GM18502 (cell line): Measurements from ENCODE around the gene CAMSAP3.
"Not testable (repeated sequence)": the region's sequence is repeated elsewhere in the genome, so short reads cannot be mapped to it uniquely, and the experiment has no call there.

Experiments
- ATAC-seq: cut with Tn5 transposase; IDR thresholded peaks from one replicate; pipeline ENCODE4 v1.9.1; 2021; ENCODE audit warnings: mild to moderate bottlenecking; ENCODE audit not compliant: unreplicated experiment, poor library complexity

CAMSAP3 gene

DNA sequence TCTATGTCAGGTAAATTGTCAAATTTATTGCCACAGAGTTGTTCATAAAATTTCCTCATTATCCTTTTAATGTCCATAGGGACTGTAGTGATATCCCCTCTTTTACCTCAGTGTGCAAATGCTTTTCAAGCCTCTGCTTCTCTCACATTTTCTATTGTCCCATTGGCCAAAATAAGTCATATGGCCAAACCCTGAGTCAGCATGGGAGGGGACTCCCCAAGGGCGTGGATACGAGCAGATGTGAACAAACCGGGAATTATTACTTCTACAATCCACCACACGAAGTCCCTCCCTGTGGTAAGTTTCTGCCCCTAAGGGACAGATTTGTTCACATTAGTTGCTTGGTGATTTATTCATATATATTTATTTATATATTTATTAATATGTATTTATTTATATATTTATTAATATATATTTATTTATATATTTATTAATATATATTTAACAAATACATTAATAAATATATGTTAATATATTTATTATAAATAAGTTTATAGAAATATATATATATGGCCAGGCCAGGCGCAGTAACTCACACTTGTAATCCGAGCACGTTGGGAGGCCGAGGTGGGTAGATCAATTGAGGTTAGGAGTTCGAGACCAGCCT lies 20.1 kb upstream of the CAMSAP3 start:
- no peak for ATAC-seq

DNA sequence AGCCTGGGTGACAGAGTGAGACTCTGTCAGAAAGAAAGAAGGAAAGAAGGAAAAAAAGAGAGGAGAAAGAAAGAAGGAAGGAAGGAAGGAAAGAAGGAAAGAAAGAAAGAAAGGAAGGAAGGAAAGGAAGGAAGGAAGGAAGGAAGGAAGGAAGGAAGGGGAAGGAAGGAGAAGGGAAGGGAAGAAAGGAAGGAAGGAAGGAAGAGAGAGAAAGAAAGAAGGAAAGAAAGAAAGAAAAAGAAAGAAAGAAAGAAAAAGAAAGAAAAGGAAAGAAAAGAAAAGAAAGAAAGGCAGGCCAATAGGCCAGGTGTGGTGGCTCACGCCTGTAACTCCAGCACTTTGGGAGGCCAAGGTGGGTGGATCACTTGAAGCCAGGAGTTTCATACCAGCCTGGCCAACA lies 18.2 kb upstream of the CAMSAP3 start:
- not testable (repeated sequence) for ATAC-seq

DNA sequence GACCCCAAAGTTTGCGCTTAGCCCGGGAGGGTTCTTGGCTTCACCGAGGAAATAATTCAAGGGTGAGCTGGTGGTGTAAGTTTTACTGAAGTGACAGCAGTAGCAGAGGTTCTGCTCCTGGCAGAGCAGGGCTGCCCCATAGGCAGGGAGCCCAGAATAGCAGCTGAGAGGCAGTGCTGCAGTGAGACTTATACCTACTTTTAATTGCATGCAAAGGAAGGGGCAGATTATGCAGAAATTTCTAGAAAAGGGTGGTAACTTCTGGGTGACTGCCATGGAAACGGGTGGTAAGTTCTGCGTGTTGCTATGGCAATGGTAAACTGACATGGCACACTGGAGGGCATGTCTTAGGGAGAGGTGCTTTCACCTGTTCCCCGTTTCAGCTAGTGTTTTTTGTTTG lies 17.5 kb upstream of the CAMSAP3 start:
- no peak for ATAC-seq

DNA sequence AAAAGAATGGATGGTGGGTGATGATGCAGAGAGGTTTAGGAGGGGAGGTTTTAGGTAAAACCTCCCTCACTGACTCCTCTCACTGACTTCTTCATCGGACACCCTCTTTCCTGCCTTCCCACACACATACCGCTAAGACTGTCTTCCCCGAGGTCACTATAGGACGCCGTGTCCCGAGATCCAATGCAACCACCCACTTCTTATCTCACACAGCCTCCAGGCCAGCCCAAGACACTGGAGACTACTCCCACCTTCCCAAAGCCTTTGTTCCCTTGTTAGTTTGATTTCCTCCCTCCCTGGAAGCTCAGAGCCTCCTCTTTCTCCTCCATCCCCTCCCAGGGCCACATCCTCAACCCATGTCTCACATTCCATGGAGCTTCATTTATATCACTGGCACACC lies 16.5 kb upstream of the CAMSAP3 start:
- no peak for ATAC-seq

DNA sequence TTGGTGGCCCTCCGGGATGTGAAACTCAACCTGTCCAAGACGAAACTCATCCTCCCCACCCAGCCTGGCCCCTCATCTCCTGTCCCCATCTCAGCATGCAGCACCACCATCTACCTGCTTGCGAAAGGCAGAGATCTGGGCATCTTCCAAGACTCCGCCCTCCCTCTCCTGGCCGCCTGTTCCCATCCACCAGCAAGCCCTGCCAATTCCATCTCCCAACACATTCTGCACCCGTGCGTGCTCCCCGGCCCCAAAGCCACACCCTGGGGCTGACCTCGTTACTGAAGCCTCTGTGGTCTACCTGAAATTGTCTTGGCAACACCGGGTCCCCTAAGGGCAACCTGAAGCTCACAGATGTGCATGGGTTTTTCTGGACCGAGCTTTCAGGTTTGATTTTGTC lies 13.2 kb upstream of the CAMSAP3 start:
- ATAC-seq: no peak

DNA sequence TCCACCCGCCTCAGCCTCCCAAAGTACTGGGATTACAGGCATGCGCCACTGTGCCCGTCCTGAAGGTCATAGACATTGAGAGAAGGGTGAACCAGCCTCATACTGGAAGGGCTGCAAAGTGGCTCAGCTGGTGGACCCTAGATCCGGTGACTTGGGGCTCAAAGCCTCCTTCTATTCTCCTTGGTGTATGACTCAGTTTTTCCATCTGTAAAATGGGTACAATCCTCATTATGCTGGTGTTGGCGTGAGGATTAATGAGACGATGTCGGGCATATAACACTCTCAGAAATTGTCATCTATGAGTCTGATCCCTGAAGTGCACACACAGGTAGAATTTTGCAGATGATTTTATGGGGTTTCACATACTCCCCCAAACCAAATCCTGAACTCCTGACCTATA lies 5.8 kb upstream of the CAMSAP3 start:
- ATAC-seq: no peak

DNA sequence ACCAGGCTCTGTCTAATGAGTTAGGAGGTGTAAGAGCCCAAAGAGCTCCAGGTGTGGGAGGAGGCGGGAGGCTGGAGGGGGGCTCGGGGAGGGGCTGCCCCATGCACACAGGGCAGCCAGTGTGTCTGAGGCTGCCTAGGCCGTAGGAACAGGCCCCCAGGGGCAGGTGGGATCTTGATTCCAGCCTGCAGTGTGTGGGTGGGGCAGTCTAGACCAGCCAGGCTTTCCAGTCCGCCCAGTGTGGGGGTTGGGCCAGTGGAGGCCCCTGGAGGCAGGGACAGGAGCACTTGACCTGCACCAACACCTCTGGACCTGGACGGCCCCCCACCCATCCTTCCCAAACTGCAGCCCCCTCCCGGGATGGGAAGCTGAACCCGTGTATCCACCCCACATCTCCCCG lies 5.4 kb upstream of the CAMSAP3 start:
- no peak for ATAC-seq

DNA sequence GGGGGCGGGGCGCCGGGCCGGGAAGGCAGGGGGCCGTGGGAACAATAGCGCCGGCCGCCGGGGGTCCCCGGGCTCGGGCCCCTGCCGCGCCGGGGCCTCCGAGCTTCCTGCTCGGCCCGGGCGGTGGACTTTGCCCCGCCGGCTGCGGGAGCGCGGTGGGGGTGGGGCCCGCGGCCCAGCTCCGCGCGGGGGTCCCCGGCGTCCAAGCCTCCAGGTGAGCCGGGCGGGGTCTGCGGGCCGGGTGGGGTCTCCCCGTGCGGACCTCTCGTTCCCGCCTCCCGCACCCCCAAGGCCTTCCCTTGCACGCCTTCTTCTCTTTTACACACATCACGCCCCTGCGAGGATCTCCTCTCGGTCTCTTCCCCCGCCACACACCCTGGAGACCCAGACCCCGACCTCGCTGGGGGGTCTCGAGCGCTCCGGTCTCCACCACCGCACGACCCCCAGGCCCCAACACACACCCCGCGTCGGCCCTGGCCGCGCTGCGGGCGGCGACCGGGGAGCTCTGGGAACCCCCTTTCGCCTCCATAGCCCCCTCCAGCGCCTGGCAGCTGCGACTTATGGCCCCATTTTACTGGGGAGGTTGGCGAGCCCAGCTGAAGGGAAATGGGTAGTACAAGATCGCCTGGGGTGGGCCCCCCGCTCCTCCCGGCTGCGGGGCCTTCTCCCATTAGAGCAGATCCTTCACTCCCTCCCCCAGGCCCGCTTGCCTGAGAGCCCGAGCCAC lies 711 bp downstream of the CAMSAP3 start:
- ATAC-seq: no peak

DNA sequence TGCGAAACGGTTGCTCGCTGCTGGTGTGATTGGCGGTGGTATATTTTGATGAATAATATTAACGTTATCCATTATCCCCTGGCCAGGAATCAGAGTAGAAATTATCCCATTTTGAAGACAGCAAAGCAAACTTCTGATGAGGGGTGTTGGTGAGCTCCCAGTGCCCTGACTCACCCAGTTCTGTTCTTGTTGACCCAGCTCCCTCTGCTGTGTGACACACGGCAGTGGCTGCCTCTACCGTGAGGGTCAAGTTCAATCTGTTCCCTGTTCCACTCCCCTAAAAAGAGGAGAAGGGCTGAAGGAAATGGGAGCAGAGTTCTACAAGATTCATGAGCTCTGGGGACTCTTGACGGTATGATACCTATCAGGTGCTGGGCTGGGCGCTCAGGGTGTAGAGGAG lies 2.0 kb downstream of the CAMSAP3 start:
- no peak for ATAC-seq

DNA sequence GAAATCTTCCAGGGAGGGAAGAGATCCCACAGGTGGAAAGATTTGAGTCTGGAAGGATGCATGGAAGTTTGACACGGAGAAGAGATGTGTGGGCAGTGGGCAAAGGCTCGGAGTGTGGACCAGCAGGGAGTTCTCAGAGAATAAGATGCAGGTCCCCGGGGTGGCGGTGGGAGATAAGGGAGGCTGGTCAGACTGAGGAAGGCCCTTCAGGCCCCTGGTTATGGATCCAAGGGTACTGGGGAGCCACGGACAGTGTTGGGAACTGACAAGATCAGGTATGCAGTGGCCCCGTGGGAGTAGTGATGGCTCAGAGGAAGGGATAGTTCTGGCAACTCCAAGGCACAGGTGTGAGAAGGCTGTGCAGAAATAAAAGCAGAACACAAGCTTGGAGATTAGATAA lies 2.5 kb downstream of the CAMSAP3 start:
- ATAC-seq: no peak

DNA sequence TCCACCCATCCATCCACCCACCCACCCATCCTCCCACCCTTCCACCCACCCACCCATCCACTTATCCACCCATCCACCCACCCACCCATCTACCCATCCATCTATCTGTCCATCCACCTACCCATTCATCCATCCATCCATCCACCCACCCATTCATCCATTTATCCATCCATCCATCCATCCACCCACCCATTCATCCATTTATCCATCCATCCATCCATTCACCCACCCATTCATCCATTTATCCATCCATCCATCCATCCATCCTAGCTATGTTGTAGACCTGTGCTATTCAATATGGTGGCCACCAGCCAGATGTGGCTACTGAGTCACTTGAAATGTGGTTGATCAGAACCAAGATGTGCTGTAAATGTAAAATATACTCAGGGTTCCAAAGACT lies 5.1 kb downstream of the CAMSAP3 start:
- ATAC-seq: no peak

DNA sequence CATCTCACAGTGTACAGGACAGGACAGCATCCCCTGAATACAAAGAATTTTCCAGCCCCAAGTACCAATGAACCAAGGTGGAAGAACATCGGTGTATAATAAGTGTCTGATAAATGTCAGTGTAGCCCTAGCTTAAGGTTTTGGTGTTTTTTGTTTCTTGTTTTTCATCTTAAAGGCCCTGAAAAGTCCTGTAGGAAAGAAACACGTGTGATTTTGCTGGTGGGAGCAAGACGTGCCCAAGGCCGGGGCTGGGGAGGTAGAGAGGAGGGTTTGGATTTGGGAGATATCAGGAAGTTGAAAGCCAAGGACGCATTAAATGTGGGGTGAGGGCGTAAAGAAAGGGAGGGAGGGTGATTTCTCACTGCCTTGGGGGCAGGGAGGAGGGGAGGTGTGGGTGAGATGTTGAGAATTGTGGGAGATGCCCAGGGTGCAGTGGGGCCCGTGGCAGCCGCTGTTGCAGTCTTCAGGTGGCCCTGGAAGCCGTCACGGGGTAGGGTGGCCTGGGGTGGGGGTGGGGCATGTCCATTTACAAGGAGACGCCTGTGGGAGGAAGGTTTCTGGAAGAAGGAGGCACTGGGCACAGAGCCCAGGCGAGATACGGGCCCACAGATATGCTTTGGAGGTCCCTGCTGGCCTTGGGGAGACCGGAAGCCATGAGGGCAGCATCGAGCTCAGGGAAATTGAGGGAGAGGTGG lies 6.7 kb downstream of the CAMSAP3 start:
- ATAC-seq: no peak

DNA sequence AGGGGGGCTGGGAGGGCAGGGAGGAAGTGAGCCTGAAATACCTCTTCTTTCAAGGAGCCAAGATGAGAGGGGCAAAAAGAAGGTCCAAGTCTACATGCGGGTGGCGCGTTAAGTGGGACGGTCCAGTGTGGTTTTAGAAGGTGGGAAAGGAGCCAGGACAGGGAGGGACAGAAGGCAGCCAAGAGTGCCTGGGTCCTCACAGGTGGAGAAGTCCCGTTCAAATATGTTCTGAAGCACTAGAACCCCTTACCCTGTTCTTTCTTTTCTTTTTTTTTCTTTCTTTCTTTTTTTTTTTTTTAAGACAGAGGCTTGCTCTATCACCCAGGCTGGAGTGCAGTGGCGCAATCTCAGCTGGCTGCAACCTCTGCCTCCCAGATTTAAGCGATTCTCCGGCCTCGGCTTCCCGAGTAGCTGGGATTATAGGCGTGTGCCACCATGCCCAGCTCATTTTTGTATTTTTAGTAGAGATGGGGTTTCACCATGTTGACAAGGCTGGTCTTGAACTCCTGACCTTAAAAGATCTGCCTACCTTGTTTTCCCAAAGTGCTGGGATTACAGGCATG lies 7.4 kb downstream of the CAMSAP3 start:
- no peak for ATAC-seq

DNA sequence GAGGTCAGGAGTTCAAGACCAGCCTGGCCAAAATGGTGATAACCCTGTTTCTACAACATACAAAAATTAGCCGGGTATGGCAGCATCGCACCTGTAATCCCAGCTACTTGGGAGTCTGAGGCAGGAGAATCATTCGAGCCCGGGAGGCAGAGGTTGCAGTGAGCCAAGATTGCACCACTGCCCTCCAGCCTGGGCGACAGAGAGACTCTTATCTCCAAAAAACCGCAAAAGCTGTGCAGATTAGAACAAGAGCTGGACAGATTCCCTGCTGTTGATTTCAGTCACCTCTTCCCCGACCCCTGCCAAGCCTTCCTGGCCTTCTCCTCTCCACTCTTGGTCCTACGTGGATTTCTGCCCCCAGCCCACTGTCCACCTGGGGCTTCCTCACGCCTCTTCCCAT lies 8.3 kb downstream of the CAMSAP3 start:
- no peak for ATAC-seq

DNA sequence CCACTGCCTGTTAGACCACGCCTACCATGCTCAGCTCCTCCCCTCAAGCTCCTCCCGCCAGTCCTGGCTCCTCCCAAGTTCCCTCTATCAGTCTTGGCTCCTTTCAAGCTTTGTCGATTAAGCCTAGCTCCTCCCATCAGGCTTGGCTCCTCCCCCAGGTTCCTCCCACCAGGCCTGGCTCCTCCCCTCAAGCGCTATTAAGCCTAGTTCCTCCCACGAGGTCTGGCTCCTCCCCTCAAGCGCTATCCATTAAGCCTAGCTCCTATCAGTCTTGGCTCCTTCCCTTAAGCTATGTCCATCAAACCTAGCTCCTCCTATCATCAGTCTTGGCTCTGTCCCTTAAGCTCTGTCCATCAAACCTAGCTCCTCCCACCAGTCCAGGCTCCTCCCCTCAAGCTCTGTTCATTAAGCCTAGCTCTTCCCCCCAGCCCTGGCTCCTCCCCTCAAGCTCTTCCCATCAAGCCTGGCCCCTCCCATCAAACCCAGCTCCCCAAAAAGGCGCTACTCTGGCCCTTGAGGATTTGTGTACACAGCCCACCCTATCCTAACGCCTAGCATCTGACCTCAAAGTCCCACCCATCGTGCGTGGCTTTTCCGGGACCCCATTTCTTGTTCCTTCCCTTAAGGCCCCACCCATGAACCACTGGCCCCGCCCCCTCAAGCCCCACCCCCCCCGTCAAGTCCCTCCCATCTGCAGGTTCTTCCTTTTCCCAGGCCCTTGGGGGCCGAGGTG lies 10.0 kb downstream of the CAMSAP3 start:
- no peak for ATAC-seq

DNA sequence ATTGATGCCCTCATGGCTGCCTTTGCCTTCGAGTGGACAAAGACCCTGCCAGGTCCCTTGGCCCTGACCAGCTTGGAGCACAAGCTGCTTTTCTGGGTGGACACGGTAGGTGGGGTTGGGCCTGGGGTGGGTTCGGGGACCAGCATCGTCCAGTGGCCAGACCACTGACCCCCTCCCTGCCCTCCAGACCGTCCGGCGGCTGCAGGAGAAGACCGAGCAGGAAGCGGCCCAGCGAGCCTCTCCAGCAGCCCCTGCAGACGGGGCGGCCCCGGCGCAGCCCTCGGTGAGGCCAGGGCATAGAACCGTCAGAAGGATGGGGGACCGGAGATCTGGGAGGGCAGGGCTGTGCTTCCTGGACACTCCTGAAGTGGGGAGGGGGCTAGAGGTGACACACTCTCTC lies 10.6 kb downstream of the CAMSAP3 start:
- ATAC-seq: no peak

DNA sequence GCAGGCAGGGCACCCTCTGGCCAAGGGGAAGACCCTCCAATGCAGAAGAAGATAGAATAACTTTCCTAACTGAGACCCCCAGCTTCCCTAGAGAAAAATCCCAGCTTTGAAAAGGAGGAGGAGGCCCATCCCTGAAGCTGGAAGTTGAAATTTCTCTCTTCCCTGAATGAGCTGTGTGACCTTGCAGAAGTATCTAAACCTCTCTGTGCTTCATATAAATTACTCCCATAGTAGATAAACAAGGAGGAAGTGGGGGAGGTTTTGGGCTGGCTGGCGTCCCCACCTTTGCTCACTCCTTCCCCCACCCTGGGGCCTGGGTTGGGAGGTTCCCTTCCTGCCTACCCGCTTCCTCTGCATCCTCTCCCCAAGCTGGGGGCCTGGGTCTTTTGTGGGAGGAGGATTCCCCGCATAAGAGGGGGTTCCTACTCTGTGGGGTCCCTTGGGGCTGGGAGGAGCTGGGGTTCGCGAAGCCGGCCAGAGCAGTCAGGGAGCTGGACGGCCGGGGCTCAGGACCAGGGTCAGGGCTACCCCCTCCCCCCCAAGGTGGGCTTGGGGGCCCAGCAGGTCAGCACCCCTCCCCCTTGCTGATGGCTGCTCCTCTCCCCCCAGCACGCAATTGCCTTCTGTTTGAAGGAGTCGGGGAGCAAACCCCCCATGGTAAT lies 11.7 kb downstream of the CAMSAP3 start:
- ATAC-seq: no peak

DNA sequence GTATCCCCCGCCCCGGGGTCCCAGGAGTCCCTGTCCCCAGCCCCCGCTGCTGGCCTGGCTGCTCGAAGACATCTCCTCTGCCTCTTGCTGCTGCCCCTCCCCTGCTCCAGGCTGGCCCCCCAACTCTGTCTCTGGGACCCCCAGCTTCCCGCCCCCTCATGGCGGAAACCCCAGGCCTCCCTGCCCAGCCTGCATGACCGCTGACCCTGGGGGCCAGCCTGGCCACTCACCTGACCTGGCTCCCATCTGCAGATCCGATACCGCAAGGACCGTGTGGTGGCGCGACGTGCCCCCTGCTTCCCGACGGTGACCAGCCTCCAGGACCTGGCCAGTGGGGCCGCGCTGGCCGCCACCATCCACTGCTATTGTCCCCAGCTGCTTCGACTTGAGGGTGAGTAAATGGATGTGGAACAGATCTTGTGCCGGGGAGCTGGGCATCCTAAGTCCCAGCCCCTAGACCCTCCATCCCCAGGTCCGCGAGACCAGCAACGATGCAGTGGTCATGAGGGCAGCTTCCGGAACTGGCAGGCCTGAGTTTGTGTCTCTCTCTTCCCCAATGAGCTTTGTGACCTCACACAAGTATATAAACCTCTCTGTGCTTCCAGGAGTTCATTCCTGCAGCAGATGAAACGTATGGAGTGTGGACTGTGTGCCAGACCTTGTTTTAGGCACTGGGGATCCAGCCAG lies 12.4 kb downstream of the CAMSAP3 start:
- ATAC-seq: no peak

DNA sequence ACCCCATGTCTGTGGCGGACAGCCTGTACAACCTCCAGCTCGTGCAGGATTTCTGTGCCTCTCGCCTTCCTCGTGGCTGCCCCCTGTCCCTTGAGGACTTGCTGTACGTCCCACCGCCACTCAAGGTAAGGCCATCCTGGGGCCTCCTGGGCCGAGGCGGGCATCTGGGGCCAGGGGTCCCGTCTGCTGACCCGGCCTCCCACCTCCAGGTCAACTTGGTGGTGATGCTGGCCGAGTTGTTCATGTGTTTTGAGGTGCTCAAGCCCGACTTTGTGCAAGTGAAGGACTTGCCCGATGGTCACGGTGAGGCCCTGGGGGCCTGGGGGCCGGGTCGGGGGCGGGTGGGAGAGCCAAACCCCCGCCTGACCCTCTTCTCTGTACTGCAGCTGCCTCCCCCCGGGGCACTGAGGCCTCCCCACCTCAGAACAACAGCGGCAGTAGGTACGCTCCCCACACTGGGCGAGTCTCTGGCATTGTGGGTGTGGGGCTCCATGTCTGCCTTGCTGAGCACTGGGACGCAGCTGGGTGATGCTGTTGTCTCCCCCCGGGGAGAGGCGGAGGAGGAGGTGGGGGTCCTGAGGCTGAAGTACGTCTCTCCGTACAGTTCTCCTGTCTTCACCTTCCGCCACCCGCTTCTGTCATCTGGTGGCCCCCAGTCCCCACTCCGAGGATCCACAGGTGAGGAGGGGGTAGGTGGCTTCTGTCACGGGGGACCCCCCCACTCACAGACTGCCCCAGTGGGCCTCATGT lies 15.0 kb downstream of the CAMSAP3 start:
- no peak for ATAC-seq
